OCI-LY3 (cell line): ENCODE measurements around the gene FYN.

Experiments
- EZH2phosphoT487 ChIP-seq: fragments of 200-600 bp; shearing (Covaris generic); IDR thresholded peaks from 2 replicates; pipeline ENCODE4 v1.6.1; 2018; ENCODE audit warnings: antibody characterized with exemption, mixed run types, low read depth
- TF ChIP-seq, protein P1 (sequence below): fragments of 200-600, 300-600 bp; sonication (generic); IDR thresholded peaks from 2 replicates; pipeline ENCODE4 v1.5.1; 2014; ENCODE audit warnings: antibody characterized with exemption, low read length, low read depth

DNA sequence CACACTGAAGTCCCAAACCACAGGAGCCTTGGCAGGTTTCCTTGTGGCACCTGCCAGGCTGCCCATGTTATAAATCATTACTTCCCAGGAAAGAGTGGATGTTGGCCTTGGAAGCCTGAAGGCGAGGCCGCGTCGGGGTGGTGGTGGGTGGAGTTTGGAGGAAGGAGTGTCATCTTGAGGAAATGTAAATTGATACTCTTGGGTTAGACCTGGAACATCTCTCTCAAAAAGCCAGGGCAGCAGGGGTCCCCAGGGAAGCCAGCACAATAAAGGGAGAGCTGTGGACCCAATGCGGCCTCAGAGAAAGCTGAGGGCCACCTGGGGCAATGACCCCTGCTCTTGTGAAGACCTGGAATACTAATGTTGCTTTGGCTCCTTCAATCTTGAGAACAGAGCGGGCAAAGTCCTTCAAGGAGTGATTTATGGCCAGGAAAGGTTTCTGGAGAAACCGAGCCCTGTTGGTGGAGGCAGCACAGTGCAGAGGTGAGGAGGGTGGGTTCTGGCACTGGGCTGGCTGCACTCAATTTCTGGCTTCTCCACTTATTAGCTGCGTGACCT lies 241.3 kb downstream of the FYN start:
- TF ChIP-seq, protein P1, sequence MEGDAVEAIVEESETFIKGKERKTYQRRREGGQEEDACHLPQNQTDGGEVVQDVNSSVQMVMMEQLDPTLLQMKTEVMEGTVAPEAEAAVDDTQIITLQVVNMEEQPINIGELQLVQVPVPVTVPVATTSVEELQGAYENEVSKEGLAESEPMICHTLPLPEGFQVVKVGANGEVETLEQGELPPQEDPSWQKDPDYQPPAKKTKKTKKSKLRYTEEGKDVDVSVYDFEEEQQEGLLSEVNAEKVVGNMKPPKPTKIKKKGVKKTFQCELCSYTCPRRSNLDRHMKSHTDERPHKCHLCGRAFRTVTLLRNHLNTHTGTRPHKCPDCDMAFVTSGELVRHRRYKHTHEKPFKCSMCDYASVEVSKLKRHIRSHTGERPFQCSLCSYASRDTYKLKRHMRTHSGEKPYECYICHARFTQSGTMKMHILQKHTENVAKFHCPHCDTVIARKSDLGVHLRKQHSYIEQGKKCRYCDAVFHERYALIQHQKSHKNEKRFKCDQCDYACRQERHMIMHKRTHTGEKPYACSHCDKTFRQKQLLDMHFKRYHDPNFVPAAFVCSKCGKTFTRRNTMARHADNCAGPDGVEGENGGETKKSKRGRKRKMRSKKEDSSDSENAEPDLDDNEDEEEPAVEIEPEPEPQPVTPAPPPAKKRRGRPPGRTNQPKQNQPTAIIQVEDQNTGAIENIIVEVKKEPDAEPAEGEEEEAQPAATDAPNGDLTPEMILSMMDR = no peak
- no peak for TF ChIP-seq EZH2phosphoT487
